MG63 (cell line): ENCODE measurements around the gene RNASE7. TPM values are rescaled to one million over a fixed set of nuclear protein-coding genes. Genes with fewer than 3 reads are reported as not detected.
A peak's percentile ranks its signal among the peaks of the same experiment; 100 is the strongest.

Experiments
- DNase-seq: peaks from one replicate; pipeline ENCODE4 v3.0.0-alpha.2; 2020
- H3K27me3 ChIP-seq: fragments of 250-450 bp; sonication (Bioruptor Pico); 2 replicates; pipeline ENCODE4 v1.5.1; 2020; ENCODE audit warnings: mild to moderate bottlenecking, moderate library complexity
- H3K36me3 ChIP-seq: fragments of 250-450 bp; sonication (Bioruptor Pico); 2 replicates; pipeline ENCODE4 v1.5.1; 2020; ENCODE audit warnings: mild to moderate bottlenecking, moderate library complexity
- H3K4me3 ChIP-seq: fragments of 250-450 bp; sonication (Bioruptor Pico); 2 replicates; pipeline ENCODE4 v1.5.1; 2020; ENCODE audit warnings: mild to moderate bottlenecking, moderate library complexity
- H3K9me3 ChIP-seq: fragments of 250-450 bp; sonication (Bioruptor Pico); 2 replicates; pipeline ENCODE4 v1.5.1; 2020; ENCODE audit warnings: mild to moderate bottlenecking, moderate library complexity
- total RNA-seq: library from RNA; depleted of rRNA; stranded (reverse); fragments of >200 nt; shearing (Covaris generic); gene quantifications from 2 replicates; pipeline ENCODE4 v1.2.3, GENCODE V29; 2014; ENCODE audit warnings: low replicate concordance; rRNA removed

RNASE7 gene
- total RNA-seq, 1 experiment from 2014 or later: not detected

DNA sequence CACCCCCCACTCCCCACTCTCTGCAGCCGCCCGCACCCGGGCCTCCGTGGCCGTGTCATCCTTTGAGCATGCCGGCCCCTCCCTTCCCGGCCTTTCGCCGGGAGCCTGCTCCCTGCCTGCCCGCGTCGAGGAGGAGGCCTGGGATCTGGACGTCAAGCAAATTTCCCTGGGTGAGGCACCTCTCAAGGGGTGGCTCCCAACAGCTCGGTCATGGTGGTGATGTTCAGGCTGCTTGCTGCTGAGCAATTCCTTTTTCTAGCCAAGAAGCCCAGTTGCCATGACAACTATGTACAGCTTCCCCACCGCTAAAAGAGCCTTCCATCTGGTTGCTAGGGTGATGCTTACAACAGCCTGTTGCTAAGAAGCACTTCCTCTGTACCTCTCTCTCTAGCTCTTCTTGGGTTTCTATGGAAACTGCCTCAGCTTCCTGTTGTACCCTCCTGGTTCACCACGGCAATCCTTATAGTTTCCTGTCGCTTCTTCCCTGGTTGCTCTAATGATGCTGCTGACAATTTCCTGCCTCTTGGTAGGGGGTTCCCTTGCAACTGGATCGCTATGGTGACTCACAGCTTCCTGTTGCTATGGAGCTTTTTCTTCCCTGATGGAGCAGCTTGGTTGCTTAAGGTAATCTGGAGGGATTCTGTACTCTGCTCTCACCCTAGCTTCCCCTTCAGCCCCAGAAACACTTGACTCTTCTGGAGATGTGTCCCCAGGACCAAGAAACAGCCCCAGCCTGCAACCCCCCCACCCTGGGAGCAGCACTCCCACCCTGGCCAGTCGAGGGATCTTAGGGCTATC is 45.3 kb downstream of the RNASE7 start:
- H3K27me3 ChIP-seq: no peaks in the 10 kb centered on the region
- H3K36me3 ChIP-seq: no peaks in the 10 kb centered on the region
- DNase-seq: no peak
- no peak overlapping the region for H3K4me3 ChIP-seq
- no peaks in the 10 kb centered on the region for H3K9me3 ChIP-seq

DNA sequence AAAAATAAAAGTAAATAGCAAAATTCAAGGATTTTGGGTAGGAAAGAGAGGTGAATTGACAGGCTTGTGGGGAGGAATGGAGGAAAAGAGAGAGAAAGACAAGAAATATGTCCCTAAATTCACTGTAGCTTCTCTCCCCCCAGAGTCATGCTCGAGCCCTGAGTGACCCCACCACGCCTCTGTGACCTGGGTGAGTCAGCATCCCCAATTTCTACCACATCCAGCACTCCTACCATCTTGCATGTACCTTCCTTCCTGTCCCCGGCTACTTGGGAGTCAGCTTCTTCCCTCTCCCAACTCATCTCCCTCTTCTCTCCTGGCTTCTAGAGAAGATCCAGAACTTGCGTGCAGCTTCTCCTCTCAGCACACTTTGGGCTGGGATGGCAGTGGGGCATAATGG is 46.5 kb downstream of the RNASE7 start:
- no peaks in the 10 kb centered on the region for H3K36me3 ChIP-seq
- H3K27me3 ChIP-seq: no peaks in the 10 kb centered on the region
- H3K4me3 ChIP-seq: no peak overlapping the region
- H3K9me3 ChIP-seq: no peaks in the 10 kb centered on the region
- DNase-seq: no peak

DNA sequence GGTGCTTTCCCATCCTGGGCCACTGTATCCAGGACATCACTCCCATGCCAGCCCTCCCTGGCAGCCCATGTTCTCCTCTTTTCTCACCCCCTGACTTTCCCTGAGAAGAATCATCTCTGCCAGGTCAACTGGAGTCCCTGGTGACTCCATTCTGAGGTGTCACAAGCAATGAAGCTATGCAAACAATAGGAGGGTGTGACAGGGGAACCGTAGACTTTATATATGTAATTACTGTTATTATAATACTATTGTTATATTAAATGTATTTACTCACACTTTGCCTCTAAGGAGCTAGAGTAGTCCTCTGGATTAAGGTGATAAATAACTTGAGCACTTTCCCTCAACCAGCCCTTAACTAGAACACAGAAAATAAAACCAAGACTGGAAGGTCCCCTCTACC is 47.1 kb downstream of the RNASE7 start:
- H3K9me3 ChIP-seq: no peaks in the 10 kb centered on the region
- no peak overlapping the region for H3K4me3 ChIP-seq
- DNase-seq: no peak
- no peaks in the 10 kb centered on the region for H3K27me3 ChIP-seq
- H3K36me3 ChIP-seq: no peaks in the 10 kb centered on the region

DNA sequence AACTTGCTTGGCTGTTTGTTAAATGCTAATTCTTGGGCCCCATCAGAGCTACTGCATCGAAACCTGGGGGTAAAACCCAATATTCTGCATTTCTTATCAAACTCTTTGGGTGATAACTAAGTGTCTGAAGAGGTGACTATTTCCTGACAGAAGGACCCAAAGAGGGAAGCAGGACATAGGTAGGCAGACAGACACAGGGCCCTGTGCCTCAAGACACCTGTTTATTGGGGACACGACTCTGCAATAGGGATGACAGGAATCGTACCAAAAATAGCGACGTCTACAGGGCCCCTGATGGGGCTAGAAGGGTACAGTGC is 47.7 kb downstream of the RNASE7 start:
- H3K4me3 ChIP-seq: no peak overlapping the region
- no peak for DNase-seq
- H3K9me3 ChIP-seq: no peaks in the 10 kb centered on the region
- H3K27me3 ChIP-seq: no peaks in the 10 kb centered on the region
- H3K36me3 ChIP-seq: no peaks in the 10 kb centered on the region

DNA sequence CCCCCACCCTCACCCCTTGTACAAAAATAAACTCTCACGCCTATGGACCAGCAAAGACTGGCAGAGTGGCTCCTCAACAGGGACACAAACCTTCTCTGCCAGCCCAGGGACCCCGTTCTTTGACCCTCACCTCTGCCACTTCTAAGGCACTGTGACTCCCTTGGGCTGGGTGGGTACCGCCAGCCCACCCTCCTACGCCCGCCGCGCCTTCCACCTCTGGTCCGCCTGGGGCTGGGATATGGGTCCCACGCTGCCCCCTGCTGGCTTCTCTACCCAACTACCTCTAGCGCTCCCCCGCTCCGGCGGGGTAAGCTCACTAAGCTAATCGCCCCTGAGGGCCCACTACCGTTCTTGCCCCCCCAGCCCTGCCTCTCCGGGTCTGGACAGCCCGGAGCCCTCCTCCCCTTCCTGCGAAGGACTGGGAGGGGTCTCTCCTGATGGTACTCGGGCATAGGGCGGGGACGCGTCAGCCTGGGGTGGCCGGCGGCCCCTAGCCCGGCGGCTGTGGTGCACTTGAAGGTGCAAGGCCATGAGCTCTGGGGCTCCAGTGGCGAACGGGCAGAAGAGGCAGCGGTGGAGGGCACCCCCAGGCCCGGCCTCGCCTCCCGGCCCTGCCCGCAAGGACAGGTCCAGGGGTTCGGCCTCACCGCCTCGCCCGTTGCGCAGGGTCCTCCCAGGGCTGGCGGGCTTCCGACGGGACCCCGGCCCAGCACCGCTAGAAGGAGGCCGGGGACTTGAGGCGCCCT is 48.2 kb downstream of the RNASE7 start:
- no peaks in the 10 kb centered on the region for H3K36me3 ChIP-seq
- no peak overlapping the region for H3K4me3 ChIP-seq
- no peak for DNase-seq

DNA sequence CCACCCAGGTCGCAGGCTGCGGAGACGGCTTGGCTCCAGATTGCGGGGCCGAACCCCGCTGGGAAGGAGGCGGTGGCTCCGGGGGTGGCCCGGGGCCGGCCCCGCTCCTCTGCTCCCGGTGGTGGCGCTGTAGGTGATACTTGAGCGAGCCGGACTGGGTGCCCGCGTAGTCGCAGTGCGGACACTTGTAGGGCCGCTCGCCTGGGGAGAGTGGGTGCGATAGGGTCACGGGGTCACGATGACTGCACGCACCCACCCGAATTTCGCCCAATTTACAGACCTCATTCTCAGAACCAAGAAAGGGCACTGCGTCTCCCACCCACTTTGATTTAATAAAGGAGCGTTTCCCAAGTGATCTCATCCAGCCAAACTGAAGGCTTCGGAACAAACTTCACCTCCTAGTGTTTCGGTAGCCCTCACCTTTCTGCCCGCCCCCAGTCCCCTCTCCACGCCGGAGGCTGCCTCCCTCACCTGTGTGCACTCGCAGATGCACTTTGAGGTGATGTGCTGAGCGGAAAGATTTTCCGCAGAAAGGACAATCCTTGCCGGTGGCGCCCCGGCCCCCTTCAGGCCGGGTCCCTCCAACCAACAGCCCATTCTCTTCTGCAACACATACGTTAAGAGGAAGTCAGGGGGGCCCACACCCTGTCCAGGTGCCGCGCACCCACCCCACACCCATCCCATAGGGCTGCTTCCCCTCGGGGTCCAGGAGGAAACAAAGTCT is 48.9 kb downstream of the RNASE7 start:
- DNase-seq: no peak
- no peaks in the 10 kb centered on the region for H3K27me3 ChIP-seq
- no peak overlapping the region for H3K4me3 ChIP-seq
- no peaks in the 10 kb centered on the region for H3K9me3 ChIP-seq
- no peaks in the 10 kb centered on the region for H3K36me3 ChIP-seq

More for the DNA sequence above, 48.2 kb downstream of the RNASE7 start:
- no peaks in the 10 kb centered on the region for H3K27me3 ChIP-seq
- H3K9me3 ChIP-seq: no peaks in the 10 kb centered on the region

DNA sequence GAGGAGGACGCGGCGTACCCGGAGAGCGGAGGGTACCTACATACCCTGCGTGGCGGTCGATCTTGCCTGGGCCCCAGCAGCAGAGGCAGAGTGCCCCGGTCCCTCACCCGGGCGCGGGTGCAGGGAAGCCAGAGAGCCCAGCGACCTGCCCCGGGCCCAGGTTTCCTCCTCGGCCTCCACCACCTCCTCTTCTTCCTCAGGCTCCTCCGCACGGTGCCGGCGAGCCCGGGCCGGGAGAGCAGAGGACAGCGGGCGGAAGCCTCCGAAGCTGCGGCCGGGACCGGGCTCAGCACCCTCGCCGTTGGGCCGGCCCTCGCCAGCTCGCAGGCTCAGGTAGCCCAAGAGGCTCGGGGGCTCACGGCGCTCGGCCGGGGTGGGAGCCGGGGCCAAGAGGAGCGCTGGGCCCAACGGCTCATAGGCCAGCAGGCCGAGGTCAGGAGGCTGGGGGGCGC is 49.7 kb downstream of the RNASE7 start:
- no peaks in the 10 kb centered on the region for H3K9me3 ChIP-seq
- H3K4me3 ChIP-seq: no peak overlapping the region
- no peaks in the 10 kb centered on the region for H3K27me3 ChIP-seq
- DNase-seq: no peak
- no peaks in the 10 kb centered on the region for H3K36me3 ChIP-seq

DNA sequence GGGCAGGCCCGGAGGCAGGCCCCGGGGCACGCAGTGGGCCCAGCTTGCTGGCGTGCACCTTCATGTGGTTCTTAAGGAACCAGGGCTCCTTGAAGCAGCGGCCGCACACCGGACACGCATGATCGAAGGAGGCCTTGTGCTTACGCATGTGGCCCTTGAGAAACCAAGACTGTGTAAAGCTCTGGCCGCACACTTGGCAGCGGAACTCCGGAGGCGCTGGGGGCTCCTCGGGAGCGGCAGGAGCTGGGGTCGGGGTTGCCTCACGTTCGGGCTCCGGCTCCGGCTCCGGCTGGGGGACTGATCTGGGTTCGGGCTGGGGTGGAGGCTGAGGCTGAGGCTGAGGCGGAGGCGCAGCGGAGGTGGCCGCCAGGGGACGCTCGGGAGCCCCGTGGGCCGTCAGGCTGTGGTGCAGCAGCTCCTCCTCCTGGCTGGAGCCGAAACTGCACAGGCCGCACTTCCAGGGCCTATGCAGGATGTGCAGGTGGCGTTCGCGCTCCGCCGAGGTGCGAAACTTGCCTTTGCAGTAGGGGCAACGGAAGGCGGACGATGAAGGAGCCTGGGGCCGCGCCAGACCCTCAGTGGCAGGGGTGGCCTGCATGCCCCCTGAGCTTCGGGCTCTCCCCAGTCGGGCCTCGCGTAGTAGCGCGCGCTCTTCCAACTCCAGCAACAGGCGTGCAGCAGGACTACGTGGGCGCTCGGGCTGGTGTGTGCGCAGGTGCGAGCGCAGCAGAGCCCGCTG is 50.3 kb downstream of the RNASE7 start:
- Histone ChIP-seq H3K36me3 (no peaks in the 10 kb centered on the region), H3K27me3 (no peaks in the 10 kb centered on the region), H3K9me3 (no peaks in the 10 kb centered on the region), H3K4me3 (no peak overlapping the region)
- peak; percentile 49 for DNase-seq

DNA sequence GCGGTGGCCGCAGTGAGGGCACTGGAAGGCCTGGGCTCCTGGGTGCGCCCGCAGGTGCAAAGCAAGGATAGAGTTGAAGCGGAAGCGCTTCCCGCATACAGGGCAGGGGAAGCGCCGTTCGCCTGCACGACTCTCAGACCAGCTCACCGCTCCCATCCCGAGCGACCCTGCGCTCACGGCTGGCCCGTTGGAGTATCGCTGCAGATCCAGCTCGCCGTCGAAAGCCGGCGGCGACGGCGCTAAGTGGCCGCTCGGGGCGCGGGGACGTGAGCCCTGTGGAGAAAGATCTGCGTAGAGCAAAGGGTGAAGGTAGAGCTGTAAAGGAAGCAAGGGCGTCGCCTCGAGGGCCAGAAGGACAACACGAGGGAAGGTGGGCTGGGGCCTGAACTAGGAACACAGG is 50.9 kb downstream of the RNASE7 start:
- DNase-seq: no peak
- Histone ChIP-seq H3K27me3 (no peaks in the 10 kb centered on the region), H3K4me3 (no peak overlapping the region), H3K9me3 (no peaks in the 10 kb centered on the region), H3K36me3 (no peaks in the 10 kb centered on the region)

Other genes starting within 250 kb of the RNASE7 start
- not detected in 2 replicates for gene RNASE1, start 239.5 kb upstream of the RNASE7 start, total RNA-seq
- not detected in 2 replicates for gene RNASE3, start 151.0 kb upstream of the RNASE7 start, total RNA-seq
- gene RNASE2, start 86.9 kb upstream of the RNASE7 start, total RNA-seq: not detected in 2 replicates
- gene METTL17, start 52.4 kb upstream of the RNASE7 start, total RNA-seq: 46.7 and 72.0 TPM in 2 replicates
- gene SLC39A2, start 43.1 kb upstream of the RNASE7 start, total RNA-seq: not detected in 2 replicates
- gene NDRG2, start 17.3 kb upstream of the RNASE7 start, total RNA-seq: 17.5 and 51.7 TPM in 2 replicates
- not detected in 2 replicates for gene TPPP2, start 12.1 kb upstream of the RNASE7 start, total RNA-seq
- not detected in 2 replicates for gene RNASE13, start 7.6 kb upstream of the RNASE7 start, total RNA-seq
- gene RNASE8, start 15.5 kb downstream of the RNASE7 start, total RNA-seq: not detected in 2 replicates
- gene ARHGEF40, start 27.9 kb downstream of the RNASE7 start, total RNA-seq: 9.1 and 10.0 TPM in 2 replicates
- 14.4 and 33.3 TPM in 2 replicates for gene ZNF219, start 56.3 kb downstream of the RNASE7 start, total RNA-seq
- gene TMEM253, start 58.7 kb downstream of the RNASE7 start, total RNA-seq: not detected in 2 replicates
- gene OR5AU1, start 113.7 kb downstream of the RNASE7 start, total RNA-seq: not detected in 2 replicates
- gene HNRNPC, start 227.1 kb downstream of the RNASE7 start, total RNA-seq: 994 and 1,287 TPM in 2 replicates
- not detected in 2 replicates for gene RPGRIP1, start 237.7 kb downstream of the RNASE7 start, total RNA-seq